HG03139 (cell line): ENCODE data around the gene PRTG.
"Not testable (repeated sequence)": the region's sequence is repeated elsewhere in the genome, so short reads cannot be mapped to it uniquely, and the experiment has no call there.

Experiments
- ATAC-seq: cut with Tn5 transposase; IDR thresholded peaks from one replicate; pipeline ENCODE4 v1.9.1; 2021; ENCODE audit not compliant: unreplicated experiment

Gene PRTG

GRCh38 chr15:55742927-55743728 is at the start of gene PRTG:
Gene PRTG (minus strand): TSS chr15:55743152. CDS start chr15:55742931, 221 bp downstream.
- ATAC-seq: no peak

- ATAC-seq: no peak
Observed at GRCh38 chr15:55791551-55792400, 48.8 kb upstream of the PRTG start.

- no peak for ATAC-seq
Observed at GRCh38 chr15:55789066-55789660, 46.2 kb upstream of the PRTG start.

GRCh38 chr15:55786341-55786740 is 43.4 kb upstream of the PRTG start:
- no peak for ATAC-seq

GRCh38 chr15:55785593-55785992 is 42.6 kb upstream of the PRTG start:
- ATAC-seq: not testable (repeated sequence)

- no peak for ATAC-seq
Observed at GRCh38 chr15:55784286-55784685, 41.3 kb upstream of the PRTG start.

GRCh38 chr15:55782901-55783300 is 39.9 kb upstream of the PRTG start:
- no peak for ATAC-seq

- no peak for ATAC-seq
Observed at GRCh38 chr15:55780292-55780691, 37.3 kb upstream of the PRTG start.

GRCh38 chr15:55778932-55779331 is 36.0 kb upstream of the PRTG start:
- no peak for ATAC-seq

GRCh38 chr15:55775316-55775715 is 32.4 kb upstream of the PRTG start:
- ATAC-seq: no peak

GRCh38 chr15:55774113-55774970 is 31.4 kb upstream of the PRTG start:
- peak; percentile 86 for ATAC-seq

- no peak for ATAC-seq
Observed at GRCh38 chr15:55770806-55771205, 27.9 kb upstream of the PRTG start.

- no peak for ATAC-seq
Observed at GRCh38 chr15:55770261-55770660, 27.3 kb upstream of the PRTG start.

- no peak for ATAC-seq
Observed at GRCh38 chr15:55768670-55769185, 25.8 kb upstream of the PRTG start.

- no peak for ATAC-seq
Observed at GRCh38 chr15:55766676-55767075, 23.7 kb upstream of the PRTG start.

GRCh38 chr15:55764398-55764797 is 21.4 kb upstream of the PRTG start:
- no peak for ATAC-seq

GRCh38 chr15:55758580-55758986 is 15.6 kb upstream of the PRTG start:
- ATAC-seq: no peak

GRCh38 chr15:55753433-55753832 is 10.5 kb upstream of the PRTG start:
- ATAC-seq: not testable (repeated sequence)

GRCh38 chr15:55750706-55751105 is 7.8 kb upstream of the PRTG start:
- no peak for ATAC-seq
